Nephron progenitor cell (in vitro differentiated cells): ENCODE measurements around the gene RIPOR3.
"Not testable (repeated sequence)": the region's sequence is repeated elsewhere in the genome, so short reads cannot be mapped to it uniquely, and the experiment has no call there.

Experiments used
- DNase-seq: peaks from one replicate; pipeline ENCODE4 v3.0.0; 2021
- H3K27ac Mint-ChIP-seq: 2 replicates; pipeline ENCODE4 v1.8.0; 2021; ENCODE audit warnings: mild to moderate bottlenecking, moderate library complexity, mixed read lengths
- H3K27me3 Mint-ChIP-seq: 2 replicates; pipeline ENCODE4 v1.8.0; 2021; ENCODE audit warnings: mild to moderate bottlenecking, low read depth, mixed read lengths; ENCODE audit not compliant: poor library complexity
- H3K36me3 Mint-ChIP-seq: 2 replicates; pipeline ENCODE4 v1.8.0; 2021; ENCODE audit warnings: low read depth, mixed read lengths
- H3K4me1 Mint-ChIP-seq: 2 replicates; pipeline ENCODE4 v1.8.0; 2021; ENCODE audit warnings: mixed read lengths
- H3K4me3 Mint-ChIP-seq: 2 replicates; pipeline ENCODE4 v1.8.0; 2021; ENCODE audit warnings: mild to moderate bottlenecking, moderate library complexity, mixed read lengths
- H3K9me3 Mint-ChIP-seq: 2 replicates; pipeline ENCODE4 v1.8.0; 2021; ENCODE audit warnings: mild to moderate bottlenecking, moderate library complexity, mixed read lengths
- TF ChIP-seq, protein P1 (sequence below): fragments of 200-600 bp; sonication (generic); IDR thresholded peaks from 2 replicates; pipeline ENCODE4 v1.5.0; 2021; ENCODE audit warnings: antibody characterized with exemption

The RIPOR3 gene

DNA sequence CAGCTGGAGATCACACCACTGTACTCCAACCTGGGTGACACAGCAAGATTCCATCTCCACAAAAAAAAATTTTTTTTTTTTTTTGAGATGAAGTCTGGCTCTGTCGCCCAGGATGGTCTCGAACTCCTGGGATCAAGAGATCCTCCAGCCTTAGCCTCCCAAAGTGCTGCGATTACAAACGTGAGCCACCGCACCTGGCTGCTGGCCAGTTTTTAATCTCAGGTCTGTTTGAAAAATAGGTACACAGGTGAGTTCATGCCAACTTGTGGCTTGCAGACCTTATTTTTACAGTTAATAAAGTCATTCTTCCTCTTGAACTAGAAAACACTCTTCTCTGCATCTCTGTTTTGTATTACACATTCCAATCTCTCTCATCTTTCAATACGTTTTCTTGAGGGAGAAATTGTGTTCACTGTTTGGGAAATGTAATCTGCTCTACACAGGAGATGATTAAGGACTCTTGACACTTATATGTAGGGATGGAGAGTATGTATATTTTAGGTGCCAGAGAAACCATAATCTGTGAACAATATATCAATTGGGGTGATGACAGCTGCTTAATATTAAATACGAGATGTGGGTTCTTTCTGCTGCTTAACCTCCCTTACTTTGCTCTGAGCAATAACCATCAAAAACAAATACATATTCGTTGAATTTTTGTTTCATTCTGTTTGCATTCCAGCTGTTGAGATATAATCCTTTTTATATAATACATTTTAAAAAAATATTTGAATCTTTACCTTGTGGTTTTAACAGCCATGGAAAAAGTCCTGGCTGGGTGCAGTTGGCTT lies 17.7 kb upstream of the RIPOR3 start:
- Mint-ChIP-seq H3K27me3 (peaks cover 4% of the 10 kb centered on the region), H3K9me3 (peaks cover 3% of the 10 kb centered on the region), H3K4me1 (peaks cover 39% of the 10 kb centered on the region), H3K27ac (no peak overlapping the region), H3K36me3 (no peaks in the 10 kb centered on the region), H3K4me3 (no peak overlapping the region)
- TF ChIP-seq, protein P1, sequence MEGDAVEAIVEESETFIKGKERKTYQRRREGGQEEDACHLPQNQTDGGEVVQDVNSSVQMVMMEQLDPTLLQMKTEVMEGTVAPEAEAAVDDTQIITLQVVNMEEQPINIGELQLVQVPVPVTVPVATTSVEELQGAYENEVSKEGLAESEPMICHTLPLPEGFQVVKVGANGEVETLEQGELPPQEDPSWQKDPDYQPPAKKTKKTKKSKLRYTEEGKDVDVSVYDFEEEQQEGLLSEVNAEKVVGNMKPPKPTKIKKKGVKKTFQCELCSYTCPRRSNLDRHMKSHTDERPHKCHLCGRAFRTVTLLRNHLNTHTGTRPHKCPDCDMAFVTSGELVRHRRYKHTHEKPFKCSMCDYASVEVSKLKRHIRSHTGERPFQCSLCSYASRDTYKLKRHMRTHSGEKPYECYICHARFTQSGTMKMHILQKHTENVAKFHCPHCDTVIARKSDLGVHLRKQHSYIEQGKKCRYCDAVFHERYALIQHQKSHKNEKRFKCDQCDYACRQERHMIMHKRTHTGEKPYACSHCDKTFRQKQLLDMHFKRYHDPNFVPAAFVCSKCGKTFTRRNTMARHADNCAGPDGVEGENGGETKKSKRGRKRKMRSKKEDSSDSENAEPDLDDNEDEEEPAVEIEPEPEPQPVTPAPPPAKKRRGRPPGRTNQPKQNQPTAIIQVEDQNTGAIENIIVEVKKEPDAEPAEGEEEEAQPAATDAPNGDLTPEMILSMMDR: no peak
- no peak for DNase-seq

DNA sequence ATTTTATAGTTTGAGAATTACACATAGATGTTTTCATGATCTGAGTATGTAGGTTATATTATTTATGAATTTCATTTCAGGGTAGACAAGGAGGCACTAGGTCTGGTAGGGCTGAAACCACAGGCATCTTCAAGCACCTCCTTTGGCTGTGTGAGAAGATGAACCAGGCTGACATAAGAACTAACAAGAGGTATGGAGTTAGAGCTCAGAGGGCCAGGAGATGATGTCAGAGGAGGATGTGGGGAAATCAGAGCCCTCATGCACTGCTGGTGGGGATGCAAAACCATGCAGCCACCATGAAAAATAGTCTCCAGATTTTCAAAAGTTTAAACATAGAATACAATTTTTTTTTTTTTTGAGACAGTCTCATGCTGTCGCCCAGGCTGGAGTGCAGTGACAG lies 13.6 kb upstream of the RIPOR3 start:
- Mint-ChIP-seq H3K36me3 (no peaks in the 10 kb centered on the region), H3K9me3 (peaks cover 3% of the 10 kb centered on the region), H3K4me1 (peaks cover 28% of the 10 kb centered on the region), H3K27me3 (peaks cover 4% of the 10 kb centered on the region), H3K4me3 (no peak overlapping the region), H3K27ac (no peak overlapping the region)
- no peak for DNase-seq
- TF ChIP-seq, protein P1: no peak

DNA sequence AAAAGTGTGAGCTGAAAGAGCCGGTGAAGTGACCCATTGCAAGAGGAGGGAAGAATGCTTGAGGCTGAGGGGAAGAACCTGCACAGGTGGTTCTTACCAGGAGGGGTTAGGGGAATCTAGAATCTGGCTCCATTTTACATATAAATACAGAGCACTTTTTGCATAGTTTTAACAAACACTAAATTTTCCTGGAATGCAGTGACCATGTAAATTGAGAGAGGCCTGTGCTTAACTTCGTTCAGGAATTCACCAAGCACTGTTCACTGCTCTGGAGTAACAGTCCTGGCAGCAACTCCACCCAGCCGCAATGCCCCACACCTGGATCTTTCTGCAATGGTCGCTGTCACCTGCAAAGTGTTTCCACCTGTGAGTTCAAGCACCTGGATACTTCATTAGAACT lies 13.2 kb upstream of the RIPOR3 start:
- Mint-ChIP-seq H3K36me3 (no peaks in the 10 kb centered on the region), H3K4me1 (peaks cover 28% of the 10 kb centered on the region)

DNA sequence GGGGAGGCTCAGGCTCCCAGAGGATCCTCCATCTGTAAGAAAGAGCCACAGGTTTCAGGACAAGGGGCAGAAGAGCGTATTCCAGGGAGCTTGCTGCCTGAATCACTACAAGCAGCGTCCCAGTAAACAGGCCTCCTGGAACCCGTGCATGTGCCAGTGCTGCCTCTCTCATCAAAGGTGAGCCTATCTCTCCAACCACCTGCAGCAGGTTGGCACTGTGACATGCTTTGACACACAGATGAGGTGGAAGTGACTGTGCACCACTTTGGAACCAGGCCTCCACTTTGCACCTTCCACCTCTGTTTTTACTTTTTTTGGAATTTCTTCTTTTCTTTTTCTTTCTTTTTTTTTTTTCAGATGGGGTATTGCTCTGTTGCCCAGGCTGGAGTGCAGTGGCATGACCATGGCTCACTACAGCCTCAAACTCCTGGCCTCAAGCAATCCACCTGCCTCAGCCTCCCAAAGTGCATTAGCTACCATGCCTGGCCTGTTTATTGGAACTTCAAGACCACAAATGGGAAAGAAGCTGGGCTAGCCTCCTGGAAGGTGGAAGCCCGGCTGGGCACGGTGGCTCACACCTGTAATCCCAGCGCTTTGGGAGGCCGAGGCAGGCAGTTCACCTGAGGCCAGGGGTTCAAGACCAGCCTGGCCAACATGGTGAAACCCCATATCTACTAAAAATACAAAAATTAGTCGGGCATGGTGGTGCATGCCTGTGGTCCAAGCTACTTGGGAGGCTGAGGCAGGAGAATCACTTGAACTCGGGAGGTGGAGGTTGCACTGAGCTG lies 12.5 kb upstream of the RIPOR3 start:
- not testable (repeated sequence) for H3K36me3 Mint-ChIP-seq

More for the DNA sequence above, 13.2 kb upstream of the RIPOR3 start:
- TF ChIP-seq, protein P1: no peak
- Mint-ChIP-seq H3K4me3 (no peak overlapping the region), H3K9me3 (peaks cover 3% of the 10 kb centered on the region), H3K27me3 (peaks cover 4% of the 10 kb centered on the region), H3K27ac (no peak overlapping the region)
- no peak for DNase-seq

DNA sequence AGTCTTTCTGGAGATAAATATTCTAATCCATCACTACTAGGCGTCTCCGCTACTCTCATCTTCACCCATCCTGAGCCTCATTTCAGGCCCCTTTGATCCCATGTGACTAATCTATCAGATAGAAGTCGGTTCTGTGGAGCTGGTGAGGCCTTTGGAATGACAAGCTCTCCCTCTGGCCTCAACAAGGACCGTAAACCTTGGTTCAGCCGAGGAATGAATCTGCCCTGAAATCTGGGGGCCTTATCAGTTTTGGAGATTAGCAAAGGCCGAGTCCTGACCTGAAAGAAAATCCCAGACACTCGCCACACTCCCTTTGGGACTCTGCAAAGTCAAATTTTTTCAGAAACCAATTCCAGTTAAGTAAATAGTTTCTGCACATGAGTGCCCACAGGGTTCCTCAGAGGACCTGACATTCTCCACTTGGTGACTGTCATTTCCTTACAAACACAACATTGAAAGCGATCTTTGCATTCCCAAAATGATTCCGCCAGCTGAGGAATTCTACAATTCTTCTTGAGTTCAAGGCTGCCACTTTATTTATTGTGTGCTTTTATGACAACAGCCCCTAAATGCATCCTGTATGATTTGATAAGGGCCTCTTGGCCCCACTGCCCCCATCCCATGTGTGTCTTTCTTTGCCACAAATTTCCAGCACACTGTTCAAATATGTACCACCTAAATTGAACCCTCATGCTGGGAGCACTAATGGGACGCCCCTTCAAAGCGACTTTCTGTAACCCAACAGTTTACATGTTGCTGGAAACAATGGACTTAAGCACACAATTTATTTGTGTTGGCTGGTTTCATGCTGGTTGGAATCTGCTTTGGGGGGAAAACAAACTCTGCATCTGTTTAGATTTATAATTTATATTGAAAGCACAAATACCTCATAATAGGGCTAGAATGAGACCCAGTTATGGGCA lies 10.0 kb upstream of the RIPOR3 start:
- Mint-ChIP-seq H3K4me1 (peaks cover 23% of the 10 kb centered on the region), H3K36me3 (no peaks in the 10 kb centered on the region), H3K4me3 (no peak overlapping the region), H3K27me3 (no peaks in the 10 kb centered on the region), H3K27ac (peak overlapping the region; percentile 86), H3K9me3 (no peaks in the 10 kb centered on the region)
- DNase-seq: no peak
- TF ChIP-seq, protein P1: no peak

More for the DNA sequence above, 12.5 kb upstream of the RIPOR3 start:
- peaks cover 23% of the 10 kb centered on the region for H3K4me1 Mint-ChIP-seq
- DNase-seq, H3K9me3 Mint-ChIP-seq, H3K27ac Mint-ChIP-seq, H3K4me3 Mint-ChIP-seq, H3K27me3 Mint-ChIP-seq: not testable (repeated sequence)

DNA sequence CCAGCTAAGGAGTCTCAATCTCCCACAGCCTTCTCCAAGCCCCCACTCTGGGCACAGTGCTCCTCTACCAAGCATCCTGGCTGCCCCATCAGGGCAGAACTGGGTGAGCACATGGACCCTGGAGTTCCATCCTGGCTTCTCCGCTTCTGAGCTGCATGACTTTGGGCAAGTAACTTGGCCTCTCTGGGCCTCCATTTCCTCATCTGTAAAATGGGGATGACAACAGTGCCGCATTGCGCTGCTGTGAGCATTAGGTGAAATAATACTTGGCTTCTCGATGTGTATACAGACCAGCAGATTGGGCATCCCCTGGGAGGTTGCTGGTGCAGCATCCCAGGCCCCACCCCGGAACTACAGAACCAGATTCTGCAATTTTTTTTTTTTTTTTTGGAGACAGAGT lies 8.3 kb upstream of the RIPOR3 start:
- no peaks in the 10 kb centered on the region for H3K27me3 Mint-ChIP-seq
- no peaks in the 10 kb centered on the region for H3K36me3 Mint-ChIP-seq
- H3K9me3 Mint-ChIP-seq: no peaks in the 10 kb centered on the region
- DNase-seq: no peak
- no peak overlapping the region for H3K4me3 Mint-ChIP-seq
- TF ChIP-seq, protein P1: no peak
- H3K27ac Mint-ChIP-seq: no peak overlapping the region
- peaks cover 35% of the 10 kb centered on the region for H3K4me1 Mint-ChIP-seq

DNA sequence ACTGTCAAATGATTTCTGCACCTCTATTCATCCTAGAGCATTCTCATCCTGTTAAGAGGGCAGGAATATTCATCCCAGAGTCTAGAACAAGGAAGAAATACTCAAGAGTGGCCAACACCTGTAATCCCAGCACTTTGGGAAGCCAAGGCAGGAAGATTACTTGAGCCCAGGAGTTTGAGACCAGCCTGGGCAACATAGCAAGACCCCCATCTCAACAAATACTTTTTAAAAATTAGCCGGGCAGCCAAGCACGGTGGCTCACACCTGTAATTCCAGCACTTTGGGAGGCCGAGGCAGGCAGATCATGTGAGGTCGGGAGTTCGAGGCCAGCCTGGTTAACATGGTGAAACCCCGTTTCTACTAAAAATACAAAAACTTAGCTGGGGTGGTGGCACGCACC lies 6.9 kb upstream of the RIPOR3 start:
- H3K27ac Mint-ChIP-seq, DNase-seq, H3K9me3 Mint-ChIP-seq, H3K4me3 Mint-ChIP-seq, H3K36me3 Mint-ChIP-seq, H3K27me3 Mint-ChIP-seq: not testable (repeated sequence)
- peaks cover 40% of the 10 kb centered on the region for H3K4me1 Mint-ChIP-seq
